K562 (cell line): ENCODE data around the gene NHSL2. TPM values are rescaled to one million over a fixed set of nuclear protein-coding genes. Genes with fewer than 3 reads are reported as not detected.

Experiments
- ATAC-seq: fragments of 200-7000 bp; cut with Tn5 transposase; 3 replicates; pipeline ENCODE4 v1.9.1; 2020; ENCODE audit warnings: moderate library complexity
- BruUV-seq: library from RNA; stranded (reverse); fragments of 400-500 nt; replicated peaks from 2 replicates; lab custom pipeline; 2021; lab: Mats Ljungman, UMichigan
- CTCF ChIA-PET: fragments of 300-600 bp; formaldehyde crosslinking; extraction: SDS; loops from one replicate; lab custom pipeline; 2021; ENCODE audit warnings: low intra/inter-chr PET ratio; lab: Yijun Ruan, JAX
- POLR2A ChIA-PET: fragments of 300-600, 350-650 bp; sonication (Branson Sonifier 250); formaldehyde crosslinking; extraction: SDS; loops from one replicate; lab custom pipeline; 2021; ENCODE audit warnings: antibody characterized with exemption, inconsistent platforms; lab: Yijun Ruan, JAX
- DNase-seq, 4 experiments: peaks; one replicate each; pipeline versions ENCODE4 v3.0.0 to v3.0.0-alpha.2; 2011 to 2018; ENCODE audit warnings: low spot score in 3 of 4, mixed read lengths in 3 of 4; ENCODE audit errors: extremely low read depth in 1 of 4
- FAIRE-seq: peaks from 2 replicates; lab custom pipeline; 2011; peaks lifted over from hg19 to GRCh38; lab: Jason Lieb, UNC
- H2AFZ ChIP-seq: 2 replicates; pipeline ENCODE4 v1.6.0; 2011; ENCODE audit warnings: low read depth, low read length, control low read depth, inconsistent platforms
- H3K27ac ChIP-seq: fragments of 200-600 bp; 3 replicates; pipeline ENCODE4 v1.8.0; 2011; ENCODE audit warnings: low read depth, mild to moderate bottlenecking, control low read depth, inconsistent platforms, low read length, moderate library complexity, mixed read lengths; ENCODE audit errors: extremely low read depth
- H3K27me3 ChIP-seq, 2 experiments: fragments of 300-600 bp in 1 of 2; 2 replicates in 1 of 2; 3 replicates in 1 of 2; pipeline versions ENCODE4 v1.6.0 to v1.8.0; 2011; ENCODE audit warnings: inconsistent platforms in 2 of 2, low read length in 2 of 2, mild to moderate bottlenecking in 1 of 2, mixed read lengths in 1 of 2, moderate library complexity in 1 of 2; ENCODE audit not compliant: control insufficient read depth in 2 of 2, insufficient read depth in 2 of 2
- H3K36me3 ChIP-seq: fragments of 300-600 bp; 3 replicates; pipeline ENCODE4 v1.8.0; 2011; ENCODE audit warnings: mild to moderate bottlenecking, low read length, inconsistent platforms; ENCODE audit not compliant: control insufficient read depth, insufficient read depth
- H3K4me1 ChIP-seq, 2 experiments: fragments of 200-600 bp in 1 of 2; replicated peaks in 1 of 2; 2 replicates in 1 of 2; 3 replicates in 1 of 2; pipeline versions ENCODE4 v1.5.1 to v1.8.0; 2011; ENCODE audit warnings: inconsistent platforms in 2 of 2, low read length in 2 of 2, mild to moderate bottlenecking in 1 of 2, mixed read lengths in 1 of 2, moderate library complexity in 1 of 2; ENCODE audit not compliant: control insufficient read depth in 2 of 2, insufficient read depth in 2 of 2
- H3K4me2 ChIP-seq: 2 replicates; pipeline ENCODE4 v1.6.1; 2011; ENCODE audit warnings: low read length, control low read depth, inconsistent platforms, mixed read lengths; ENCODE audit not compliant: insufficient read depth
- H3K4me3 ChIP-seq: fragments of 200-600 bp; sonication (generic), shearing (Covaris generic); 2 replicates; pipeline ENCODE4 v1.5.1; 2016; ENCODE audit warnings: control low read depth, inconsistent platforms
- H3K79me2 ChIP-seq: fragments of 200-600 bp; 3 replicates; pipeline ENCODE4 v1.8.0; 2011; ENCODE audit warnings: low read length, inconsistent platforms; ENCODE audit not compliant: control insufficient read depth, insufficient read depth
- H3K9ac ChIP-seq, 2 experiments: 2 replicates each; pipeline versions ENCODE4 v1.6.0 to v1.6.1; 2011; ENCODE audit warnings: low read depth in 2 of 2, low read length in 2 of 2, control low read depth in 1 of 2, inconsistent platforms in 1 of 2, mild to moderate bottlenecking in 1 of 2, mixed read lengths in 1 of 2; ENCODE audit not compliant: insufficient read depth in 1 of 2
- H3K9me1 ChIP-seq: one replicate; pipeline ENCODE4 v1.6.0; 2011; ENCODE audit warnings: inconsistent platforms, mild to moderate bottlenecking, low read length, moderate library complexity; ENCODE audit not compliant: control insufficient read depth, insufficient read depth
- H3K9me3 ChIP-seq: replicated peaks from 2 replicates; pipeline ENCODE4 v1.5.1; 2011; ENCODE audit warnings: low read depth, low read length, inconsistent platforms; ENCODE audit not compliant: control insufficient read depth, insufficient read depth
- H4K20me1 ChIP-seq: replicated peaks from 2 replicates; pipeline ENCODE4 v1.6.1; 2011; ENCODE audit warnings: low read length, inconsistent platforms, mixed read lengths; ENCODE audit not compliant: control insufficient read depth, insufficient read depth
- CBX8 ChIP-seq: fragments of 200-600 bp; sonication (generic); IDR thresholded peaks from 2 replicates; pipeline ENCODE4 v1.6.1; 2012; ENCODE audit warnings: borderline replicate concordance, mixed run types, low read depth, mild to moderate bottlenecking, moderate library complexity, mixed read lengths, low read length, control low read depth, inconsistent platforms; ENCODE audit not compliant: poor library complexity, severe bottlenecking; ENCODE audit errors: extremely low read depth
- CTCF ChIP-seq, 3 experiments: IDR thresholded peaks in 2 of 3; conservative IDR thresholded peaks in 1 of 3; 2 replicates each; pipeline ENCODE4 v1.5.1; 2011 to 2012; ENCODE audit warnings: low read length in 3 of 3, mild to moderate bottlenecking in 3 of 3, control low read depth in 2 of 3, improper control_type of control experiment in 1 of 3, inconsistent platforms in 1 of 3, low read depth in 1 of 3, mixed read lengths in 1 of 3, moderate library complexity in 1 of 3; ENCODE audit not compliant: insufficient read depth in 2 of 3
- GATA2 ChIP-seq: sonication (generic); formaldehyde crosslinking; IDR thresholded peaks from 2 replicates; pipeline ENCODE4 v1.4.0; 2020; ENCODE audit warnings: mild to moderate bottlenecking, missing genetic modification reagents
- KDM4B ChIP-seq, 2 experiments: fragments of 450-650 bp in 1 of 2; sonication (generic) in 1 of 2; IDR thresholded peaks; 2 replicates each; pipeline ENCODE4 v1.6.1; 2016 to 2017; ENCODE audit warnings: borderline replicate concordance in 2 of 2, antibody characterized with exemption in 1 of 2, low read depth in 1 of 2, mild to moderate bottlenecking in 1 of 2
- LEF1 ChIP-seq: fragments of 450-650 bp; IDR thresholded peaks from 2 replicates; pipeline ENCODE4 v1.6.1; 2016; ENCODE audit warnings: mild to moderate bottlenecking
- MED1 ChIP-seq: sonication (generic); formaldehyde crosslinking; IDR thresholded peaks from 2 replicates; pipeline ENCODE4 v1.8.1; 2023; ENCODE audit warnings: missing genetic modification reagents, borderline replicate concordance
- POLR2AphosphoS5 ChIP-seq: IDR thresholded peaks from 2 replicates; pipeline ENCODE4 v1.6.1; 2011; ENCODE audit warnings: mild to moderate bottlenecking, low read depth, low read length, moderate library complexity; ENCODE audit not compliant: control insufficient read depth, insufficient read depth
- RBM39 ChIP-seq: fragments of 200-400 bp; formaldehyde crosslinking; optimal IDR thresholded peaks from 2 replicates; pipeline ENCODE3; 2018; ENCODE audit warnings: low read depth, low read length
- SIRT6 ChIP-seq: IDR thresholded peaks from one replicate; pipeline ENCODE4 v1.6.1; 2012; ENCODE audit warnings: low read depth, mild to moderate bottlenecking, control low read depth, inconsistent platforms, low read length, moderate library complexity
- SLC30A9 ChIP-seq: fragments of 250-450 bp; sonication (Bioruptor Pico); IDR thresholded peaks from 2 replicates; pipeline ENCODE4 v1.8.0; 2022; ENCODE audit warnings: mild to moderate bottlenecking, moderate library complexity
- SNRNP70 ChIP-seq: fragments of 200-400 bp; formaldehyde crosslinking; optimal IDR thresholded peaks from 2 replicates; pipeline ENCODE3; 2017; ENCODE audit warnings: low read depth, low read length
- TCF3 ChIP-seq: sonication (generic); formaldehyde crosslinking; IDR thresholded peaks from 2 replicates; pipeline ENCODE4 v1.4.0; 2020; ENCODE audit warnings: mild to moderate bottlenecking, missing genetic modification reagents
- ZBTB8A ChIP-seq: fragments of 450-650 bp; IDR thresholded peaks from 2 replicates; pipeline ENCODE4 v1.6.1; 2018; ENCODE audit warnings: mild to moderate bottlenecking, moderate library complexity; ENCODE audit not compliant: partially characterized antibody
- ZNF12 ChIP-seq: sonication (generic); formaldehyde crosslinking; IDR thresholded peaks from 2 replicates; pipeline ENCODE4 v1.4.0; 2020; ENCODE audit warnings: mild to moderate bottlenecking, missing genetic modification reagents
- ZNF174 ChIP-seq: fragments of 250-450 bp; sonication (Bioruptor Pico); IDR thresholded peaks from 2 replicates; pipeline ENCODE4 v1.4.0; 2020; ENCODE audit warnings: mild to moderate bottlenecking
- ZNF24 ChIP-seq: fragments of 450-650 bp; IDR thresholded peaks from 2 replicates; pipeline ENCODE4 v1.6.1; 2016
- ZNF280B ChIP-seq: fragments of 250-450 bp; sonication (Bioruptor Pico); IDR thresholded peaks from 2 replicates; pipeline ENCODE4 v1.5.1; 2021; ENCODE audit warnings: mild to moderate bottlenecking
- ZNF79 ChIP-seq: fragments of 250-450 bp; sonication (Bioruptor Pico); IDR thresholded peaks from 2 replicates; pipeline ENCODE4 v1.4.0; 2020; ENCODE audit warnings: low read depth, mild to moderate bottlenecking, moderate library complexity
- WGBS: fragments of 100-300 bp; shearing (Covaris generic); methylation state at CpG from one replicate; pipeline ENCODE4 v1.1.6; 2016; ENCODE audit warnings: low coverage, mixed read lengths; ENCODE audit not compliant: insufficient coverage; ENCODE audit errors: missing lambda C conversion rate; 5-methylcytosine and 5-hydroxymethylcytosine counted together
- in situ Hi-C: fragments of 300-500 bp; cut with MboI; formaldehyde crosslinking; loops from 4 replicates; pipeline ENCODE4 v1.15.0; 2018; ENCODE audit warnings: inconsistent platforms, mixed read lengths
- intact Hi-C: fragments of 100-400 bp; cut with micrococcal nuclease; formaldehyde crosslinking; loops from 2 replicates; pipeline ENCODE4 v1.14.2; 2022
- polyA plus RNA-seq, 8 experiments: library from polyadenylated mRNA; depleted of rRNA in 4 of 8; stranded (reverse) in 5 of 8; unstranded in 3 of 8; fragments of >200 nt; fragmentation: Nextera tagmentation in 2 of 8; fragmentation: Illumina TruSeq in 1 of 8; extraction: Ambion mirVana in 2 of 8; extraction: Trizol in 1 of 8; gene quantifications; 2 replicates each; pipeline versions ENCODE4 v1.2.1 to v1.2.3, GENCODE V29; 2011 to 2014; ENCODE audit warnings: inconsistent platforms in 1 of 8, missing spikeins in 1 of 8
- total RNA-seq, 7 experiments: library from RNA; depleted of rRNA in 6 of 7; stranded (reverse); fragments of >200 nt in 6 of 7; fragmentation: Illumina TruSeq in 2 of 7; extraction: Trizol in 2 of 7; gene quantifications; 2 replicates each; pipeline versions ENCODE4 v1.2.1 to v1.2.3, GENCODE V29; 2011 to 2021; ENCODE audit warnings: low replicate concordance in 1 of 7
- TF ChIP-seq, protein P1 (sequence below): fragments of 450-650 bp; IDR thresholded peaks from 2 replicates; pipeline ENCODE4 v1.6.1; 2016; ENCODE audit warnings: low read depth, mild to moderate bottlenecking, moderate library complexity

Gene NHSL2
- total and polyA plus RNA-seq, 9 of the 15 experiments (the other 6 are each of a cell fraction or from before 2014, with no cell fraction given): 0.02 TPM; not detected in 8

- in situ Hi-C loops: no loop called here
- Histone ChIP-seq H4K20me1 (no peaks in the 10 kb centered on the region), H3K4me3 (no peak overlapping the region), H3K4me2 (no peak overlapping the region), H3K9me3 (no peaks in the 10 kb centered on the region), H3K9me1 (no peaks in the 10 kb centered on the region), H2AFZ (no peak overlapping the region), H3K27me3 (peaks cover 0 to 16% of the 10 kb centered on the region in 2 experiments; a peak in 2 of 5 replicates), H3K9ac (no peak overlapping the region), H3K36me3 (no peaks in the 10 kb centered on the region), H3K4me1 (peaks cover 0 to 12% of the 10 kb centered on the region in 2 experiments; a peak in 1 of 5 replicates), H3K79me2 (no peaks in the 10 kb centered on the region), H3K27ac (no peak overlapping the region)
- no TSS peak for BruUV-seq
- intact Hi-C loops: no loop called here
- CTCF ChIA-PET: no interaction called here
- no peak for ATAC-seq
- TF ChIP-seq RBM39: no peak
- TF ChIP-seq KDM4B (IDR thresholded peaks at IDR 0.05; ENCODE audit: borderline replicate concordance in 2 of 2, low read depth in 1 of 2): no peak
- no peak for TF ChIP-seq ZNF79 (CRISPR knock-in tag)
- no peak for TF ChIP-seq SLC30A9
- TF ChIP-seq LEF1: no peak
- TF ChIP-seq ZNF174 (CRISPR knock-in tag): no peak
- no peak for TF ChIP-seq ZBTB8A
- no peak for TF ChIP-seq GATA2 (CRISPR knock-in tag)
- no peak for TF ChIP-seq ZNF24
- TF ChIP-seq SNRNP70: no peak
- TF ChIP-seq, protein P1, sequence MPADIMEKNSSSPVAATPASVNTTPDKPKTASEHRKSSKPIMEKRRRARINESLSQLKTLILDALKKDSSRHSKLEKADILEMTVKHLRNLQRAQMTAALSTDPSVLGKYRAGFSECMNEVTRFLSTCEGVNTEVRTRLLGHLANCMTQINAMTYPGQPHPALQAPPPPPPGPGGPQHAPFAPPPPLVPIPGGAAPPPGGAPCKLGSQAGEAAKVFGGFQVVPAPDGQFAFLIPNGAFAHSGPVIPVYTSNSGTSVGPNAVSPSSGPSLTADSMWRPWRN: no peak
- no peak for TF ChIP-seq CTCF (IDR thresholded peaks at IDR 0.05 in 2 of 3, conservative IDR thresholded peaks at IDR 0.05 in 1 of 3; ENCODE audit: insufficient read depth in 2 of 3, low read depth in 1 of 3, low read length in 3 of 3)
- TF ChIP-seq SIRT6: no peak
- no peak for TF ChIP-seq MED1
- TF ChIP-seq POLR2AphosphoS5: no peak
- no peak for TF ChIP-seq TCF3 (CRISPR knock-in tag)
- no peak for TF ChIP-seq ZNF12
- no peak for TF ChIP-seq ZNF280B (CRISPR knock-in tag)
- no peak for TF ChIP-seq CBX8
- FAIRE-seq: no peak
- DNase-seq: no peak
- 0% methylated on average over 3 of the region's 3 CpGs for WGBS
- POLR2A ChIA-PET: no interaction called here
These were observed 2.3 kb upstream of the NHSL2 start for GRCh38 chrX:71908387-71908786.
